H1 (cell line): Measurements from ENCODE around the gene DRC7. TPM values are rescaled to one million over a fixed set of nuclear protein-coding genes. Genes with fewer than 3 reads are reported as not detected.

Source experiments
- BCL11A ChIP-seq, 2 experiments: IDR thresholded peaks; one replicate each; pipeline ENCODE4 v1.6.1; 2011; ENCODE audit warnings: low read depth in 2 of 2, low read length in 2 of 2, mild to moderate bottlenecking in 2 of 2
- CREB1 ChIP-seq: IDR thresholded peaks from 2 replicates; pipeline ENCODE4 v1.6.1; 2012; ENCODE audit warnings: inconsistent platforms
- FOSL1 ChIP-seq: IDR thresholded peaks from 2 replicates; pipeline ENCODE4 v1.6.1; 2011; ENCODE audit warnings: mild to moderate bottlenecking, low read depth, low read length, moderate library complexity; ENCODE audit not compliant: insufficient read depth
- NANOG ChIP-seq: IDR thresholded peaks from 2 replicates; pipeline ENCODE4 v1.6.1; 2011; ENCODE audit warnings: low read length, low read depth, mild to moderate bottlenecking, inconsistent platforms; ENCODE audit not compliant: insufficient read depth, poor library complexity, severe bottlenecking
- SP4 ChIP-seq: IDR thresholded peaks from 2 replicates; pipeline ENCODE4 v1.6.1; 2012; ENCODE audit warnings: low read length, inconsistent platforms
- SRF ChIP-seq: IDR thresholded peaks from 2 replicates; pipeline ENCODE4 v1.6.1; 2011; ENCODE audit warnings: mild to moderate bottlenecking, low read depth, low read length, moderate library complexity
- TBP ChIP-seq: IDR thresholded peaks from 2 replicates; pipeline ENCODE4 v1.6.1; 2011; ENCODE audit warnings: low read depth, low read length, improper control_type of control experiment
- polyA plus RNA-seq, 7 experiments: library from polyadenylated mRNA; depleted of rRNA in 3 of 7; stranded (reverse) in 5 of 7; unstranded in 2 of 7; fragments of >200 nt in 5 of 7; fragments of 200-250 nt in 2 of 7; gene quantifications; 1 replicate in 5 of 7; 2 replicates in 1 of 7; 4 replicates in 1 of 7; pipeline versions ENCODE4 v1.2.1 to v1.2.3, GENCODE V29; 2011 to 2013; ENCODE audit warnings: missing spikeins in 2 of 7, mixed read lengths in 2 of 7
- total RNA-seq: library from RNA; stranded (reverse); fragmentation: NEBNext Ultra II Directional; extraction: Animal tissue kit (Norgen Biotek cat#: 25700); gene quantifications from 2 replicates; pipeline ENCODE4 v1.2.1, GENCODE V29; 2021

The DRC7 gene
- total and polyA plus RNA-seq, 2 of the 8 experiments (the other 6 are each of a cell fraction or from before 2014, with no cell fraction given): 0.14 TPM; not detected in 1

- TF ChIP-seq FOSL1 (no peak), NANOG (no peak), SRF (no peak), BCL11A (IDR thresholded peaks at IDR 0.05; ENCODE audit: low read depth in 2 of 2, low read length in 2 of 2) (no peak), SP4 (no peak), TBP (no peak), CREB1 (no peak)
Observed at GRCh38 chr16:57724531-57724930, 29.9 kb downstream of the DRC7 start (continued).
